CD4-positive, alpha-beta T cell treated with Interleukin-4 for 4 hours (primary cell): ENCODE results near the gene BMP8B.
A peak's percentile ranks its signal among the peaks of the same experiment; 100 is the strongest.
"Not testable (repeated sequence)": the region's sequence is repeated elsewhere in the genome, so short reads cannot be mapped to it uniquely, and the experiment has no call there.

Experiments used
- DNase-seq: peaks from one replicate; pipeline ENCODE4 v3.0.0-alpha.2; 2020

Gene BMP8B, protein sequence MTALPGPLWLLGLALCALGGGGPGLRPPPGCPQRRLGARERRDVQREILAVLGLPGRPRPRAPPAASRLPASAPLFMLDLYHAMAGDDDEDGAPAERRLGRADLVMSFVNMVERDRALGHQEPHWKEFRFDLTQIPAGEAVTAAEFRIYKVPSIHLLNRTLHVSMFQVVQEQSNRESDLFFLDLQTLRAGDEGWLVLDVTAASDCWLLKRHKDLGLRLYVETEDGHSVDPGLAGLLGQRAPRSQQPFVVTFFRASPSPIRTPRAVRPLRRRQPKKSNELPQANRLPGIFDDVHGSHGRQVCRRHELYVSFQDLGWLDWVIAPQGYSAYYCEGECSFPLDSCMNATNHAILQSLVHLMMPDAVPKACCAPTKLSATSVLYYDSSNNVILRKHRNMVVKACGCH

DNA sequence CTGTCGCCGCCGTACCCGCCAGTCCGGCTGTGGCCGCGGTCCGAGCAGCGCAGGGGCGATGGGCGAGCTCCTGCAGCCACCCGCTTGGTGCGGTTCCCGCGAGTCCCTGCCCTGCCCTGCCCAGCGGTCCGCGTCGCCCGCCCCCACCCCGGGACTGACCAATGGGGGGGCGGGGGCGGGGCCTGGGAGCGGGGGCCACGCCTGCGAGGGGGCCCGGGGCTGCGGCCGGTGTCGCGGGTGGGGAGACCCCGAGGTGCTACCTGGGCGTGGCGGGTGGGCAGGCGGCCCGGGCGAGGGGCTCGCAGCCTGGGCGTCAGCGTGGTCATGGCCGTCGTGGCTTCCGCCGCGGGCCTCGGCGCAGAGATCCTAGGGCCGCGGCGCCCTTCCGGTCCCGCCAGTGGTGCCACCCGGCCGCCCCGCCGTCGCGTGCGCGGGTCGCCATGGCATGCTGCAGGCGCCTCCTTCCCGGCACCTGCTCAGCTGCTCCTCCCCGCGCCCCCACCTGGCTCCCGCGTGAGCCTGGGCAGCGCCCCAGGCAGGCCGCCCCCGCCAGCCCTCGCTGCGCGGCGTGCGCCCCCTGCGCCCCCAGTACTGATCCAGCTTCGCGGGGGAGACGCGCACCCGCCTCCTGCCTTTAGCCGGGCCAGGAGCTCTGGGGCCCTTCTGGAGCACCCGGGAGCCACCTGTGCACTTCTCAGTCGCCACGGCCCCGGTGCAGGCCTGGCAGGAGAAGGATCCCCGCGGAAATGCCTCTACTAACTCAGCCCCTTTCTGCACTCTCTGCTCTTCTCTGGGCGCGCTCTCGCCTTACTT is at the start of gene BMP8B:
Gene BMP8B, minus strand, starts transcription at position 108 of the 813 bp plus-strand sequence. CDS start 380 bp downstream, outside the sequence.
- DNase-seq: peak; percentile 30

DNA sequence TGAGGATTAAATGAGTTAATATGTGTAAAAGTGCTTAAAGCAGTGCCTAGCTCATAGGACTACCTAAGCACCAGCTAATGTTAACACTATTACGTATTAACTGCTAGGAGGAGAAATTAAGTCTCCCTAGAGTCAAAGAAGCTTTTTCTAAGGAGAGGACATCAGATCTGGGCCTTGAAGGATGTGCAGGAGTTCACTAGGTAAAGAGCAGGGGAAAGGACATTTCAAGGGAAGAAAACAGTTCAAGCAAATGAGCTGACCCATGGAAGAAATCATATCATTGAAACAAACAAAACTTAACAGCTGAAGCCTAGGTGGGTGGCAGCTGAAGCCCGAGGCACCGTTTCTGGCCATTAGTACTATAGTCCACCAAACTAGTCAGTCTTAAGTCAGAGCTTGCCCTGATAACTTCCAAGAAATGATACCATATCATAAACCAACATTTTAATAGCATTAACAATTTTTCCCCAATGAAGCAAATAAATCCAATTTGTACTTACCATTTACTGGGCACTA is 48.0 kb upstream of the BMP8B start:
- no peak for DNase-seq

DNA sequence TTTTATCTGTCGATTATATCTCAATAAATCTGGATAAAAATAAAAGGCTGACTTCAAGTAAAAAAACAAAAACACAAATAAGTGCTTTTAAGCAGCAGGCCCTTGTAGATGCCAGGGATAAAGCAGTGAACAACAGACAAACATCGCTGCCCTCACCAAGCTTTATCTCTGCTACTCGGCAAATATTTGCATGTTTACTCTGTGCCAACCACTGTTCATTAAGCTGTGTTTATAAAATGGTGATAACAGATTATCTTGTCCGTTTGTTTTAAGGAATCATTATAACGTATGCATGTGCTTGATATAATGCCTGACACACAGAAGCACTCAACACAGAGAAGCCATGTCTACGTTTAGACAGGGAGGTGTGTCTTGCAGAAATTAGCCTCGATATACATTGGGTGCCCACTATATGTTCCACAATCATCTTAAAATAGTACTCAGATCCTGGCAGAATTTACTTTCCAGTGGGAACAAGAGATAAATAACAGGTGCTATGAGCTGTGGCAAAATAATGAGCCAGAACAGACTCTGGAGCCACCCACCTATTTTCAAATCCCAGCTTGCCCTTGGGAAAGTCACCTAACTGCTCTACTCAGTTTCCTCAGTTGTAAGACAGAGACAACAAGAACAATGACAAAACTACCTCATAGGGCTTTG is 47.4 kb upstream of the BMP8B start:
- no peak for DNase-seq

DNA sequence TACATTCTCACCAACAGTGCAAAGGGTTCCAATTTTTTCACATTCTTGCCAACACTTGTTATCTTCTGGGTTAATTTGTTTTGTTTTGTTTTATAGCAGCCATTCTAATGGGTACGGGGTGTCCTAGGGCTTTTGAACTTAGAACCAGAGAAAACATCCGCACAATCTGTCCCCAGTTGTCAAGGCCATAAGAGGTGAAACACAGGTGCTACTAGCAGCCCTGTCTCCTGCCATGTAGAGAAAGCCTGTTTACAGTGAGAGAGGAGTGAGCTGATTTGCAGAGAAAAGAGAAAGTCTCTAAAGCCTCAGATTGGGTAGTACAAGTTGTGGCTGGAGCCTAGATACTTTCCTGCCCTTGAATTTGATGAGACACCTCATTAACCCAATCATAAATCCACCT is 46.4 kb upstream of the BMP8B start:
- no peak for DNase-seq

DNA sequence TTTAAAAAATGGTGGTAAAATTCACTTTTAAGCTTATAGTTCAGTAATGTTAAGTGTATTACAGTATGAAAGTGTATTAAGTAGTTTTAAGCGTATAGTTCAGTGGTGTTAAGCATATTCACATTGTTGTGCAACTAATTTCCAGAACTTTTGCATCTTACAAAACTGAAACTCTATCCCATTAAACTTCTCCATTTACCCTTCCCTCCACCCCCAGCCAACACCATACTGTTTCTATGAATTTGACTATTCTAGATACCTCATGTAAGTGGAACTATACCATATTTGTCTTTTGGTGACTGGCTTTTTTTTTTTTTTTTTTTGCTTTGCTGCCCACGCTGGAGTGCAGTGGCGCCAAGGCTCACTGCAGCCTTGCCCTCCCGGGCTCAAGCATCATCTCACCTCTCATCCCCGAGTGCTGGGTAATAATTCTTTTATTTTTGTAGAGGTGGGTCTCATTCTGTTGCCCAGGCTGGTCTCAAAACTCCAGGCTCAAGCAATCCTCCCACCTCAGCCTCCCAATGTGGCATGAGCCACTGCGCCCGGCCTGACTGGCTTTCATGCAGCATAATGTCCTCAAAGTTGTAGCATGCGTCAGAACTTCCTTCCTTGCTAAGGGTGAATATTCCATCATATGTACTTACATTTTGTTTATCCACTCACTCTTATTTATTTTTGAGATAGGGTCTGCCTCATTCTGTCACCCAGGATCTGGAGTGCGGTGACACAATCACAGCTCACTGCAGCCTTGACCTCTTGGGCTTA is 45.1 kb upstream of the BMP8B start:
- no peak for DNase-seq

DNA sequence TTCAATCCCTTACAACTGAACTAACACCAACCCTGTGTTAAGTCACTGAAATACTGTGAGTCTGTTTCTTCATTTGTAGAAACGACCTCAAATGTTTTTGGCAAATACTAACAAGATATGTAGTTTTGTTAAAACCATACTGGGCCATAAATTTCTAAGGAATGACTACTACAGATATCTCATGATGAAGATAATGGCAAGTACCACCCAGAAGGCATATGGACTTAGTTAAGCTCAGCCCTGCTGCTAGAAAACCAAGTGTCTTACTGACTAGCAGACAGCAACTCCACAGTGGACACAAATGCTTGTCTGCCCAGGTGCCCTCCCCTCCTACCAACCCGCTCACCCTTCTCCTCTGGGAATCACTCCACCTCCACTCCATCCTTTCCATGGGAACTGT is 44.5 kb upstream of the BMP8B start:
- DNase-seq: no peak

DNA sequence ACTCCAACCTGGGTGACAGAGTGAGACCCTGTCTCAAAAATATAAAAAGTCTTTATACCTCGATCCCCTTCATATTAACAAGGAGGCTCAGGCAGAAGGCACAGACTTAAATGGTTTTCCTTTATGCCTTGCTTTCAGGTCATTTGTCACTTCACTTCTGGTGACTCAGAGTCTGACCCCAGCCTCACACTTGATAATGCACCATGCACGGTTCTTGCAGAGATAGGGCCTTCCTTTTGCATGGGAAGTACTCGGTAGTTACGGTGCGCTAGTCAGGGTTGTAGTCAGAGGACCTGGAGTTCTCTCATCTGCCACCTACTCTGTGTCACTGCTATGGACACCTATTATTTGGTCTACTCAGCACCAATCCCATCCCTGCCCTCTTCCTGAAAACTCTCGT is 43.6 kb upstream of the BMP8B start:
- no peak for DNase-seq

DNA sequence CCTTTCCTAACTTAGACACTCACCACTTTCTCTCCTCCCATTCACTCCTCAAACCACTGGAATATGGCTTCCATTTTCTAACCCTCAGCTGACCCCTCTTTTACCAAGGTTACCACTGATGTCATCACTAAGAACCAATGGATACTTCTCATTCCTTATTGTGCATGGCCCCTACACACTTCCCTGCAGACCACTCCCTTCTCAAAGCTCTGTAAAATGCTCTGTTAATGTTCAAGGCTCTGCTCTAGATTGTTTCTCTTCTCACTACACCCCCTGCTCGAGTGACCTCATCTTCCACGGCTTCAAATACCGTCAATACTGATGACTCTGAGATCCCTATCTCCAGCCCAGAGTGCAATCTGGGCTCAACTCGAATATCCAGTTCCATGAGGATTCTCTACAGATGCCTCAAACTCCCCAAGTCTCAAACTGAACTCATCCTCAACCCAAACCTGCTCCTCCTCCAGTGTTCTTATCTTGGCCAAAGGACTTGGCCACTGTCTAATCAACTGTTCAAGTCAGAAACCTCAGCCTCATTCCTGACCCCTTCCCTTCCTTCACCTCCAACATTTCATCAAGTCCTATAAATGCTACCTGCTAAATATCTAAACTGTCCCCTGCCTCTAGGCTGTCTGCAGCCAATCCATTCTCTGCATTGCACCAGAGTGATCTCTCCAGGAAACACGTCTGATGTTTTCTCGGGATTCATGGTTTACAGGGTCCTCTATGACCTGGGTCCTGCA is 41.3 kb upstream of the BMP8B start:
- DNase-seq: no peak

DNA sequence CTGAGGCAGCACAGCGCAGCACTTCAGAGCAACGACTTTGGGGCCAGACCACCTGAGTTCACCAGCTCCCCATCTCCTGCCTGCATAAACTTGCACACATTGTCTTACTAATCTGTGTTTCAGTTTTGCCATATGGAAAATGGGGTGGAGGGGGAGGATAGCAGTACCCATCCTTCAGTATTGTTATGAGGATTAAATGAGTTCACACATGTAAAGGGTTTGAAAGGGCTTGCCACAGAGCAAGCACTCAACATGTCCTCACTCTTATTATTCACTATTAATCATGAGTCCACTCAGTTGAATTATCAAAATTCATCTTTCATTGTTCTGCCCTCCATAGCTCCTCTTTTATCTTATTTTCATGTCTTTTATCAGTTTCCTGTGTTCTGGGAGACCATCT is 40.1 kb upstream of the BMP8B start:
- no peak for DNase-seq

DNA sequence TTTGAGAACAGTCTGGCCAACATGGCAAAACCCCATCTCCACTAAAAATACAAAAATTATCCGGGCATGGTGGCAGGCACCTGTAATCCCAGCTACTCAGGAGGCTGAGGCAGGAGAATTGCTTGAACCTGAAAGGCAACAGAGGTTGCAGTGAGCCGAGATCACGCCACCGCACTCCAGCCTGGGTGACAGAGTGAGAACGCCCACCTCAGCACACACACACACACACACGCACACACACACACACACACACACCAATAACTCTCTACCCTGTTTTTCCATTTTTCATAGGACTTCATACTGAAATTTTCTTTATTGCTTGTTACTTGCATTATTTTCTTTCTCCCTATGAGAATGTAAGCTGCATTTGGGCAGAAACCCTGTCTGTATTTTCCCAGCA is 39.6 kb upstream of the BMP8B start:
- not testable (repeated sequence) for DNase-seq

DNA sequence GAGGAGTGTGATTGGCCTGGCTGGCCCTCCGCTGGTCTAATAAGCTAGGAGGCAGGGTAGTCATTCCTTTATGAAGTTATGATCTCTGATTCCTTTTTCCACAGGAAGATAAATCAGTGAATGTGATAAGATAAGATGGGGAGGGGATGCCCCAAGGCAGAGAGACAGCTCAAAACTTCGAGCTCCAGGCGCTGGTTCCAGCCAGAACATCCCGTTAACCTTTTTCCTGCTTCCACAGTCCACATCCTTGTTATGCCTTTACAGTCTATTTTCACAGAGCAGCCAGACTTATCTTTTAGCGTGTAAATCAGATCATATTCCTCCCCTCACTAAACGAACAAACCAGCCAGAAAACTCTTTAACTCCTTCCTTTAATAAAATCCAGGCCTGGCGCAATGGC is 38.5 kb upstream of the BMP8B start:
- DNase-seq: no peak

DNA sequence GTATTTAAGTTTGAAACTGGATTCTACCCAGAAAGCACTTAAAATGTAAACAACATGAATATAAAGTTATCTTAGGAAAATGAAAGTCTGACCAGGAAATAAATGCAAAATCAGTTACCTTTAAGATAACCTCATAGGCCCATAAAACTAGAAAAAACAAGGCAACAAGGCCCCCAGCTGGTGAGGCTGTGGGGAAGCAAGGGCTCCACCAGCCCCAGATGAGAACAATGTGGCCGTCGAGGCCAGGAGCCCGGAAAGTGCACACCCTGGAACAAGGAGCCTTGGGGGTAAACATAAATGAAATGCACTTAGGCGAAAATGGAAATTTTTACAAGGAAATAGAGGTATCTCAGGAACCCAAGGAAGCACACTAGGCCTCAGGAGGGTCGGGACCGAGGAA is 37.9 kb upstream of the BMP8B start:
- no peak for DNase-seq

DNA sequence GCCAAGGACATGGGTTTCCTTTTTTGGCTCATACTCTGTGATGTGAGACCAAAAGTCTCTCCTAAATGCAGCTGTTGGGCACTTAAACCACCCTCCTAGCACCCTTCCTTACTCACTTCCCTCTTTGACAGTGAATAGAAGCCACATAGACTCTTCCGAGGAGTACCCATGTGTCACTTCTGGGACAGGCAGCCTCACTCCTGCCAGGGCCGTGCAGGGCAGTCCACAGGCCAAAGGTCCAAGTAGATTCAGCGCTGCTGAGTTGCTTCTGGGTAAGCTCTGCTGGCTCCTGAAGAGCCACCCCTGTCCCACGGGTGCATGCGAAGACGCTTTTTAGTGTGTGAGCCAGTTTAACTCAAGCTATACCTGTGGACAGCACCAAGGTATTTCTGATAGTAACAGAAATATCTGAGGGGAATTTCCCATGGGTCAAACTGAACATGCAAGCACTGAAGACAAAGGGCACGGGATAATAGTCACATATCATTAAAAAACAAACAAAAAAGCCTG is 36.8 kb upstream of the BMP8B start:
- no peak for DNase-seq

DNA sequence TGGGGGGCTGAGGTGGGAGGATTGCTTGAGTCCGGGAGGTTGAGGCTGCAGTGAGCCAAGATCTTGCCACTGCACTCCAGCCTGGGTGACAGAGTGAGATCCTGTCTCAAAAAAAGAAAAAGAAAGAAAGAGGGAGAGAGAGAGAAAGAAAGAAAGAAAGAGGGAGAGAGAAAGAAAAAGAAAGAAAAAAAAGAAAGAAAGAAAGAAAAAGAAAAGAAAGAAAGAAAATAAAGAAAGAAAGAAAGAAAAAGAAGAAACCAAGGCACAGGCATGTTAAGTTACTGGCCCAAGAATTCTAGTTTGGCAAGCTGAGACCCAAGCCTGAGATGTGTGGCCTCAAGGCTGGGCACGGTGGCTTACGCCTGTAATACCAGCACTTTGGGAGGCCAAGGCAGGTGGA is 34.8 kb upstream of the BMP8B start:
- not testable (repeated sequence) for DNase-seq

DNA sequence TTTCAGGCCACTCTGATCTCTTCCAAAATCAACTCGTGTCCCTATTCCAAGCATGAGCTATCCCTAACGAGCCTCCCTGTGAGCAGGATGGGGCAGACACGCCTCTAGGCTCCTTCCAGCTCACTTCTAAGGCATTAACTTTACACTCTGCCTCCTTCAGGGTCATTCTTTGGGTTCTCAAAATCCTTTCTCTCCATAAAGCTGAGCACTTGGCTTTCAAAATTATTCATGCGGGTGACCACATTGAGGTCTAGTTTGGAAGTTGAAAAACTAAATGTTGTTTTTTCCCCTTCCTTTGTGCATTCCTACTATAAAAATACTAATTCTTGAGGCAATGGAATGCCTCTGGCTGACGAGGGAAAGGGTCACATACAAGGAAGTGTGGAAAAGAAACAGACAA is 33.5 kb upstream of the BMP8B start:
- no peak for DNase-seq

DNA sequence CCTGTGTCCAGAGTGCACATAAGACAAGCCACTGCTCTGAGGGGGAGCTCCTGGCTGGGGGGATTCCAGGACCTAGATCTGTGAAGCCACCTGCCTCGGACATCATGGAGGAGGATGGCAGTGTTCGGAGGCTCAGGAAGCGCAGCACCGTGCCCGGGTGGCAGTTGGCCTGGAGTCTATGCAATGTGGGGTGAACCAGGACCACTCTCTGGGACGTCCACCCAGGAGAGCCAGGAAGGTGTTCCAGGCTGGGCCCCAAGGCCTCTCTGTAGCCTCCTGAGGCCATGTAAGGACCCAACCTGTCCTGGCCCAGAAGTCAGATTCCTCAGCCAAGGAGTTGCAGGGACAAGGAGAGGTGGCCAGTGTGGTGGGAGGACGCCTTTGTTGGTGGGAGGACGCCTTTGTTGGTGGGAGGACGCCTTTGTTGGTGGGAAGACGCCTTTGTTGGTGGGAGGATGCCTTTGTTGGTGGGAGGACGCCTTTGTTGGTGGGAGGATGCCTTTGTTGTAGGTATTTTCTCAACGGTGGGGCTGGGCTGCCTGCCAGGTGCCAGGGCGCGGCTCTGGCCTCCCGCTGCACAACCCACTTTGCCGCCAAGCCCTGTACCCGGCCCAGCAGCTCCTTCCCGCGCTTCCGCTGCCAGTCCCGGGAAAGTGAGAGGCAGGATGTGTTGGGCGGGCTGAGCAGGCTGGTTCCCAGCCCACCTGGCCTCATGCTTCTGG is 30.6 kb upstream of the BMP8B start:
- DNase-seq: no peak

DNA sequence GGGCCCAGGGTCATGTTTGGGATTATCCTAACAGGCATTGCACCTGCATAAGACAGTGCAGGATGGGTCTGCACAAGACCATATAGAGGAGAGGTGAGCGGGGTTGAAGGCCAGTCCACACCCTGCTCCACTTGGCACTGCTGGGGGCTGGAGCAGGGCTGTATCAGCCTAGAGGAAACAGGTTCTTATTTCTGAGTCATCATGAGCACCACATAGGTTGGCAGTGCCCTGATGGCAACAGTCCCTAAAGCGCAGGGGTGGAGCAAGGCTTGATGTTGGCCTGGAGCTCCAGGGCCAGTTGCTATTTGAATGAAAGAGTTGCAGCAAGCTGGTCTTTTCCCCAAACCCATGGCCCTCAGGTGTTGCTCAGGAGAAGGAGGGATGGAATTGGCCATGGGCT is 29.8 kb upstream of the BMP8B start:
- no peak for DNase-seq

DNA sequence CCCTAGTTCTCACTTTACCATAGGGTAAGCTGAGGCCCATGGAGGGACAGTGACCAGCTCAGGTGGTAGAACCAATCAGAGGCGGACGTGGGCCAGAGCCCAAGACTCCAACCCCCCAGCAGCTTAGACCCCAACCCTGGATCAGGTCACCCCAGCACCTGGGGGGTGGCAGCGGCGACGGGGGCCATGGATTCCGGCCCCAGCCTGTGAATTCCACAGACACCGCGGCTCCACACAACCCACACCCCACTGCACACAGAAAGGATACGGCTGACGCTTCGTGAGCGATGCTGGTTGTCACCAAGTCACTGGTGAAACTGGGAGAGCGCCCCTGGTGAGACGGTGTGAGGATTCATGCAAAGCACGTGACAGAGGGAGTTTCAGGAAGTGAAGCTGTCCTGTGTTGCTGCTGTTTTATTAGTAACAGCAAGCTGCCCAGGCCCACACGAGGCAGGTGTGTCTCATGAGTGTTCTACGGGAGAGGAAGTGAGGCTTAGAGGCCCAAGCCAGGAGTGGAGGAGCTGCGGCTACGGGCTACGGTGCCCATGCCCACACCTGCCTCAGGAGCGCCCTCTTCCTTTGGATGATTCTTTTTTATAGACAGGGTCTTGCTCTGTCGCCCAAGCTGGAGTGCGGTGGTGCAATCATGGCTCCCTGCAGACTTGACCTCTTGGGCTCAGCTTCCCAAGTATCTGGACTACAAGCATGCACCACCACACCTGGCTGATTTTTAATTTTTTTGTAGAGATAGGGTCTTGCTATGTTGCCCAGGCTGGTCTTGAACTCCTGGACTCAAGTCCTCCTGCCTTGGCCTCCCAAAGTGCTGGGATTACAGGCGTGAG is 28.6 kb upstream of the BMP8B start:
- peak; percentile 81 for DNase-seq

DNA sequence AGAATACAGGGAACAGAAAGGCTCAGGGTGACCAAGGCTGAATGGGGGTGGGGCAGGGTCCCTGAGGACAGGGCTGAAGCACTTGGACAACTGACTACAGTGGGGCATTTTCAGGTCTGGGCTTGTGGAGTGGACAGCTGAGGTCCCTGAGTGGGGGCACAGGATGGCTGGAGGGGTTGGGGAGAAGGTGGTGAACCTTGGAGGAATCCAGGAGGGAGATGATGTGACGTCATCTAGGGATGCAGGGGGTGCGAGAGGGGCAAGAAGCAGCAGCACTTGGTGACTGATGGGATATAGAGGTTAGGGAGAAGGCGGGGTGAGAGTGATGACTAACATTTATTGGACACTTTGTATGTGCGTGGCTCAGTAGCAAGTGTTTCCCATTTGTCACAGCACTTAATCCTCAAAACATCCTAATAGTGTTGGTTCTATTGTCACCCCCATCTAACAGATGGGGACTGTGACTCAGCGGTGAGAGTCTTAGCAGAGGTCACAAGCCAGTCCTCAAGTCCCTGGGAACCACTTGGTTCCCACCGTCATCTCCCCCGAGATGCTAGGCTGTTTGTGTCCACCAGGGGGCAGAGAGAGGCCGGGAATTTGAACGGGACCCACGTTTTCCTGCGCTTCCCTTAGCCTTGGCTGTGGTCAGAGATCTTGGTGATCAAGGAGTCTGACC is 27.9 kb upstream of the BMP8B start:
- DNase-seq: peak; percentile 26
